ENCODE data around the gene ADARB2. TPM values are rescaled to one million over a fixed set of nuclear protein-coding genes. Genes with fewer than 3 reads are reported as not detected.

The ADARB2 gene
- total and polyA plus RNA-seq, 2 experiments from 2014 or later, result 2.0 to 5.0 TPM

GRCh38 chr10:1631282-1631681 lies 106.0 kb downstream of the ADARB2 start:
- H3K4me3 ChIP-seq, result no peak overlapping the region
- no peaks in the 10 kb centered on the region for H3K9me2 ChIP-seq (ENCODE audit: insufficient read depth)
- ATAC-seq (no peak), DNase-seq (ENCODE audit: low spot score) (no peak)
- Mint-ChIP-seq H3K4me3 (no peak overlapping the region), H3K4me1 (peaks cover 22% of the 10 kb centered on the region), H3K27ac (no peak overlapping the region), H3K36me3 (ENCODE audit: low read depth) (peaks cover 9% of the 10 kb centered on the region; the same call in 2 of the 3 replicates), H3K9me3 (no peaks in the 10 kb centered on the region), H3K27me3 (ENCODE audit: insufficient read depth, low read depth, poor library complexity) (peaks cover 7% of the 10 kb centered on the region)
- no peaks in the 10 kb centered on the region for H3F3A ChIP-seq (replicated peaks; ENCODE audit: low read depth)
- H3K4me2 ChIP-seq, result no peak overlapping the region
- no peaks in the 10 kb centered on the region for H3K36me3 ChIP-seq (ENCODE audit: insufficient read depth)
- no peak overlapping the region for H2AFZ ChIP-seq
- no peak overlapping the region for H3K27ac ChIP-seq (ENCODE audit: low read depth)
- H4K20me1 ChIP-seq (replicated peaks; ENCODE audit: insufficient read depth), result no peaks in the 10 kb centered on the region
- H3K4me1 ChIP-seq (ENCODE audit: insufficient read depth), result peaks cover 6% of the 10 kb centered on the region; the same call in 1 of the 2 replicates
- TF ChIP-seq STAT1 (IDR thresholded peaks at IDR 0.05; ENCODE audit: unreplicated experiment) (no peak), POLR2AphosphoS5 (IDR thresholded peaks at IDR 0.05; ENCODE audit: low read depth) (no peak), JUNB (IDR thresholded peaks at IDR 0.05; ENCODE audit: unreplicated experiment) (no peak), EZH2 (IDR thresholded peaks at IDR 0.05; ENCODE audit: low read depth, unreplicated experiment) (no peak)
- TF ChIP-seq, protein P1, sequence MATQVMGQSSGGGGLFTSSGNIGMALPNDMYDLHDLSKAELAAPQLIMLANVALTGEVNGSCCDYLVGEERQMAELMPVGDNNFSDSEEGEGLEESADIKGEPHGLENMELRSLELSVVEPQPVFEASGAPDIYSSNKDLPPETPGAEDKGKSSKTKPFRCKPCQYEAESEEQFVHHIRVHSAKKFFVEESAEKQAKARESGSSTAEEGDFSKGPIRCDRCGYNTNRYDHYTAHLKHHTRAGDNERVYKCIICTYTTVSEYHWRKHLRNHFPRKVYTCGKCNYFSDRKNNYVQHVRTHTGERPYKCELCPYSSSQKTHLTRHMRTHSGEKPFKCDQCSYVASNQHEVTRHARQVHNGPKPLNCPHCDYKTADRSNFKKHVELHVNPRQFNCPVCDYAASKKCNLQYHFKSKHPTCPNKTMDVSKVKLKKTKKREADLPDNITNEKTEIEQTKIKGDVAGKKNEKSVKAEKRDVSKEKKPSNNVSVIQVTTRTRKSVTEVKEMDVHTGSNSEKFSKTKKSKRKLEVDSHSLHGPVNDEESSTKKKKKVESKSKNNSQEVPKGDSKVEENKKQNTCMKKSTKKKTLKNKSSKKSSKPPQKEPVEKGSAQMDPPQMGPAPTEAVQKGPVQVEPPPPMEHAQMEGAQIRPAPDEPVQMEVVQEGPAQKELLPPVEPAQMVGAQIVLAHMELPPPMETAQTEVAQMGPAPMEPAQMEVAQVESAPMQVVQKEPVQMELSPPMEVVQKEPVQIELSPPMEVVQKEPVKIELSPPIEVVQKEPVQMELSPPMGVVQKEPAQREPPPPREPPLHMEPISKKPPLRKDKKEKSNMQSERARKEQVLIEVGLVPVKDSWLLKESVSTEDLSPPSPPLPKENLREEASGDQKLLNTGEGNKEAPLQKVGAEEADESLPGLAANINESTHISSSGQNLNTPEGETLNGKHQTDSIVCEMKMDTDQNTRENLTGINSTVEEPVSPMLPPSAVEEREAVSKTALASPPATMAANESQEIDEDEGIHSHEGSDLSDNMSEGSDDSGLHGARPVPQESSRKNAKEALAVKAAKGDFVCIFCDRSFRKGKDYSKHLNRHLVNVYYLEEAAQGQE (IDR thresholded peaks at IDR 0.05; ENCODE audit: unreplicated experiment), result no peak
- TF ChIP-seq, protein P2, sequence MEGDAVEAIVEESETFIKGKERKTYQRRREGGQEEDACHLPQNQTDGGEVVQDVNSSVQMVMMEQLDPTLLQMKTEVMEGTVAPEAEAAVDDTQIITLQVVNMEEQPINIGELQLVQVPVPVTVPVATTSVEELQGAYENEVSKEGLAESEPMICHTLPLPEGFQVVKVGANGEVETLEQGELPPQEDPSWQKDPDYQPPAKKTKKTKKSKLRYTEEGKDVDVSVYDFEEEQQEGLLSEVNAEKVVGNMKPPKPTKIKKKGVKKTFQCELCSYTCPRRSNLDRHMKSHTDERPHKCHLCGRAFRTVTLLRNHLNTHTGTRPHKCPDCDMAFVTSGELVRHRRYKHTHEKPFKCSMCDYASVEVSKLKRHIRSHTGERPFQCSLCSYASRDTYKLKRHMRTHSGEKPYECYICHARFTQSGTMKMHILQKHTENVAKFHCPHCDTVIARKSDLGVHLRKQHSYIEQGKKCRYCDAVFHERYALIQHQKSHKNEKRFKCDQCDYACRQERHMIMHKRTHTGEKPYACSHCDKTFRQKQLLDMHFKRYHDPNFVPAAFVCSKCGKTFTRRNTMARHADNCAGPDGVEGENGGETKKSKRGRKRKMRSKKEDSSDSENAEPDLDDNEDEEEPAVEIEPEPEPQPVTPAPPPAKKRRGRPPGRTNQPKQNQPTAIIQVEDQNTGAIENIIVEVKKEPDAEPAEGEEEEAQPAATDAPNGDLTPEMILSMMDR (conservative IDR thresholded peaks at IDR 0.05; ENCODE audit: low read depth in 2 of 2), result no peak
- H3K27me3 ChIP-seq (ENCODE audit: insufficient read depth), result no peaks in the 10 kb centered on the region
- no peaks in the 10 kb centered on the region for H3K79me2 ChIP-seq (replicated peaks; ENCODE audit: insufficient read depth)

DNA sequence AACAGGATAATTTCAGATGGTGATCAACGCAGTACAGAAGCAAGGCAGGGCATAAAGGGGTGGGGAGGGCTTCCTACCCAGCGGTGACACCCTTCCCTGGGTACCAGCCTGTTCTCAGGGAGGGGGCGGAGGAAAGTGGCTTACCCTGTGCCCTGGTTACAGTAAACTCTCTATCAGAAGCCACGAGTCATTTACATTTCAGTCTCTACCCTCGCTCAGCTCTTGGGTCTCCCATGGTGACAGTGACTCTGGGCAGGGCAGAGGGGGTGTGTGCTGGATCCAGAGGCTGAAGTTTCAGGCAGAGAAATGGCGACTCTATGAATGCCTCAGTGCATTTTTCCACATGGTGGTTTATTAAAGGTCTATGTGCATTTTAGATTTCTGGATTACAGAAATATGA lies 107.0 kb downstream of the ADARB2 start:
- Mint-ChIP-seq H3K36me3 (ENCODE audit: low read depth) (peaks cover 9% of the 10 kb centered on the region; the same call in 2 of the 3 replicates), H3K4me1 (peaks cover 17% of the 10 kb centered on the region), H3K4me3 (no peak overlapping the region), H3K9me3 (no peaks in the 10 kb centered on the region), H3K27me3 (ENCODE audit: insufficient read depth, low read depth, poor library complexity) (peaks cover 5% of the 10 kb centered on the region), H3K27ac (no peak overlapping the region; the same call in 1 of the 2 replicates)
- Histone ChIP-seq H3K4me3 (no peak overlapping the region), H3K27ac (ENCODE audit: low read depth) (no peak overlapping the region), H3K27me3 (ENCODE audit: insufficient read depth) (no peaks in the 10 kb centered on the region), H3K79me2 (replicated peaks; ENCODE audit: insufficient read depth) (no peaks in the 10 kb centered on the region), H3F3A (replicated peaks; ENCODE audit: low read depth) (no peaks in the 10 kb centered on the region), H3K9me2 (ENCODE audit: insufficient read depth) (no peaks in the 10 kb centered on the region), H2AFZ (no peak overlapping the region), H4K20me1 (replicated peaks; ENCODE audit: insufficient read depth) (no peaks in the 10 kb centered on the region), H3K4me2 (no peak overlapping the region), H3K36me3 (ENCODE audit: insufficient read depth) (no peaks in the 10 kb centered on the region), H3K4me1 (ENCODE audit: insufficient read depth) (peaks cover 2% of the 10 kb centered on the region; the same call in 1 of the 2 replicates)
- DNase-seq (ENCODE audit: low spot score) (no peak), ATAC-seq (no peak)
- TF ChIP-seq EZH2phosphoT487 (IDR thresholded peaks at IDR 0.05; ENCODE audit: unreplicated experiment) (no peak), STAT1 (IDR thresholded peaks at IDR 0.05; ENCODE audit: unreplicated experiment) (no peak), ZNF331 (CRISPR knock-in tag; IDR thresholded peaks at IDR 0.05; ENCODE audit: low read depth) (no peak)
